Measurements from ENCODE around the gene MIDN. TPM values are rescaled to one million over a fixed set of nuclear protein-coding genes. Genes with fewer than 3 reads are reported as not detected.
"Not testable (repeated sequence)": the region's sequence is repeated elsewhere in the genome, so short reads cannot be mapped to it uniquely, and the experiment has no call there.

MIDN gene
- total RNA-seq, 1 experiment from 2014 or later: 7.2 TPM

DNA sequence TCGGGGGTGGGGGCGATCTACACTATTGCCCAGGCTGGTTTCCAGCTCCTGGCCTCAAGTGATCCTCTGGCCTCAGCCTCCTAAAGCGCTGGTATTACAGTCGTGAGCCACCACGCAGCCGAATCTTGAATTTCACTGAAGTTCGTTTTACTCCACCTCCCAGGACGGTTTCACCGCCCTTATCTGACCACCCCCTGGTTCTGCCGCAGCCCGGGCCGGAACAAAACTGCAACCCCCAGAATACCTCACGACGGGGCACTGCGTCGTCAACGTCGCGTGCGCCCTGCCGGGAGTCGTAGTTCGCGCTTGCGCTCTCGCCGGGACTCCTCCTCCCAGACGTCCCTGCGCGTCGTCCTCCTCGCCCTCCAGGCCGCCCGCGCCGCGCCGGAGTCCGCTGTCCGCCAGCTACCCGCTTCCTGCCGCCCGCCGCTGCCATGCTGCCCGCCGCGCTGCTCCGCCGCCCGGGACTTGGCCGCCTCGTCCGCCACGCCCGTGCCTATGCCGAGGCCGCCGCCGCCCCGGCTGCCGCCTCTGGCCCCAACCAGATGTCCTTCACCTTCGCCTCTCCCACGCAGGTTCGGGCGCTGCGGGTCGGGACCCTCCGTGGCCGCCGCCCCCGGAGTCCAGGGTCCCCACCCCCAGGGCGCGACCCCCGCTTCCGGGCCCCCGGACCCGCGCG lies 6.8 kb upstream of the MIDN start, which contains the start of gene ATP5F1D:
TSS of gene ATP5F1D (plus strand) at position 335 of the 679 bp plus-strand sequence. CDS start at position 435, 100 bp downstream.
- H3K36me3 ChIP-seq: peaks cover 25% of the 10 kb centered on the region
- peak within 1 kb of the TSS; percentile 90 for H3K4me3 ChIP-seq
- DNase-seq (ENCODE audit: low read depth in 1 of 2, low spot score in 2 of 2): peak; percentile 87 to 96
- peaks cover 66% of the 10 kb centered on the region for H3K4me1 ChIP-seq (replicated peaks)
- peak within 1 kb of the TSS; percentile 29; the same call in 1 of the 2 replicates for H3K27ac ChIP-seq
- peaks cover 5% of the 10 kb centered on the region for H3K27me3 ChIP-seq (replicated peaks)
- H3K9me3 ChIP-seq (replicated peaks): no peaks in the 10 kb centered on the region

DNA sequence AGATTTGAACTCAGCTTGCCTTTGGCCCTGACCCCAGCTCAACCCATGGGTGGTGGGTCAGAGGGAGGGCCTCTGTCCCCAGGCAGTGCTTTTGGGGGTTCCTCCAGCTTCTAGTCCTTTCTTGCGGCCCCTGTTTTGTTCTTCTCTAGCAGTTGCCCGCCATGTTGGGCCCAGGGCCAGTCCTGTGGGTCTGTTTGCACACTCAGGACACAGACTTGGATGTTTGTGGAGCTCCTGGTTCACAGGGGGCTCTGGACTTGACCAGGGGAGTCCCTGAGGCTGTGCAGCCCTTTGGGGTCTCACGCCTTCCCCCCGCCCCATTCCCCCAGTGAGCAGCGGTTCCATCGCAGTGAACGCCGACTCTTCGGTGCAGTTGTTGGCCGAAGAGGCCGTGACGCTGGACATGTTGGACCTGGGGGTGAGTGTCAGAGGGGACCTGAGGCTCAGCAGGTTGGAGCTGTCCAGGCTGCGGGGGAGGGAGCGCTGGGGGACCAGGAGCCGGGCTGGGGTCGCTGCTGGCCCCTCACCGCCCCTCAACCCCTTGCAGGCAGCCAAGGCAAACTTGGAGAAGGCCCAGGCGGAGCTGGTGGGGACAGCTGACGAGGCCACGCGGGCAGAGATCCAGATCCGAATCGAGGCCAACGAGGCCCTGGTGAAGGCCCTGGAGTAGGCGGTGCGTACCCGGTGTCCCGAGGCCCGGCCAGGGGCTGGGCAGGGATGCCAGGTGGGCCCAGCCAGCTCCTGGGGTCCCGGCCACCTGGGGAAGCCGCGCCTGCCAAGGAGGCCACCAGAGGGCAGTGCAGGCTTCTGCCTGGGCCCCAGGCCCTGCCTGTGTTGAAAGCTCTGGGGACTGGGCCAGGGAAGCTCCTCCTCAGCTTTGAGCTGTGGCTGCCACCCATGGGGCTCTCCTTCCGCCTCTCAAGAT lies 4.4 kb upstream of the MIDN start:
- peak; percentile 73 to 86 for DNase-seq (ENCODE audit: low read depth in 1 of 2, low spot score in 2 of 2)
- Histone ChIP-seq H3K9me3 (replicated peaks) (no peaks in the 10 kb centered on the region), H3K27ac (no peak overlapping the region)

GRCh38 chr19:1244693-1245451 lies 3.5 kb upstream of the MIDN start:
- peaks cover 64% of the 10 kb centered on the region for H3K4me1 ChIP-seq (replicated peaks)
- DNase-seq (ENCODE audit: low read depth in 1 of 2, low spot score in 2 of 2): no peak
- no peak overlapping the region for H3K27ac ChIP-seq
- no peaks in the 10 kb centered on the region; the same call in 1 of the 2 replicates for H3K9me3 ChIP-seq (replicated peaks)
- peaks cover 34% of the 10 kb centered on the region for H3K36me3 ChIP-seq
- no peak overlapping the region for H3K4me3 ChIP-seq
- H3K27me3 ChIP-seq (replicated peaks): no peaks in the 10 kb centered on the region

More for the DNA sequence above, 4.4 kb upstream of the MIDN start:
- H3K4me3 ChIP-seq: no peak overlapping the region
- no peaks in the 10 kb centered on the region for H3K27me3 ChIP-seq (replicated peaks)
- peaks cover 28% of the 10 kb centered on the region for H3K36me3 ChIP-seq
- H3K4me1 ChIP-seq (replicated peaks): peaks cover 67% of the 10 kb centered on the region

GRCh38 chr19:1245494-1246264 lies 2.7 kb upstream of the MIDN start:
- Histone ChIP-seq H3K9me3 (replicated peaks) (no peaks in the 10 kb centered on the region; the same call in 1 of the 2 replicates), H3K4me3 (no peak overlapping the region), H3K27ac (no peak overlapping the region), H3K4me1 (replicated peaks) (peaks cover 56% of the 10 kb centered on the region), H3K27me3 (replicated peaks) (no peaks in the 10 kb centered on the region), H3K36me3 (peaks cover 43% of the 10 kb centered on the region)
- DNase-seq (ENCODE audit: low read depth in 1 of 2, low spot score in 2 of 2): no peak

- not testable (repeated sequence) for H3K27me3 ChIP-seq (replicated peaks); H3K9me3 ChIP-seq (replicated peaks); DNase-seq (ENCODE audit: low read depth in 1 of 2, low spot score in 2 of 2); H3K27ac ChIP-seq; H3K4me3 ChIP-seq
- Histone ChIP-seq H3K4me1 (replicated peaks) (peaks cover 50% of the 10 kb centered on the region), H3K36me3 (peaks cover 50% of the 10 kb centered on the region)
Observed at GRCh38 chr19:1246265-1247087, 1.9 kb upstream of the MIDN start.

DNA sequence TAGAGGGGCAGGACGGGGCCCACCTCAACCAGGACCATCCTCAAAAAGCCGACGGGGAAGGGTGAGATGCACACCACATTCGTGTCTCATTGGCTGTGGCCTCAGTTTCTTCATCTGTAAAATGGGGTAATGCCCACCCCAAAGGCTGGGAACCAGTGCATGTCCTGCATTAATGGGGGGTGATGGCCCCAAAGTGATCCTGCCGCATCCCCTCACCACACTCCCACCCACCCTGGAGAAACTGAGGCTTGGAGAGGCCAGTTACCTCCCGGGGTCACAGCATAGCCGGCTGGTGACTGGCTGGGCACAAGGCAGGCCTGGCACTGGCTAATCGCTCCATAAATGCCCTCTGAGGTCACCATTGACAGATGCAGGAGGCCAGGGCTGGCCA lies 640 bp upstream of the MIDN start:
- no peak for DNase-seq (ENCODE audit: low read depth in 1 of 2, low spot score in 2 of 2)
- Histone ChIP-seq H3K27ac (peak overlapping the region; percentile 98), H3K4me1 (replicated peaks) (peaks cover 47% of the 10 kb centered on the region), H3K36me3 (peaks cover 51% of the 10 kb centered on the region), H3K27me3 (replicated peaks) (no peaks in the 10 kb centered on the region), H3K9me3 (replicated peaks) (no peaks in the 10 kb centered on the region; the same call in 1 of the 2 replicates), H3K4me3 (peak overlapping the region; percentile 89)

DNA sequence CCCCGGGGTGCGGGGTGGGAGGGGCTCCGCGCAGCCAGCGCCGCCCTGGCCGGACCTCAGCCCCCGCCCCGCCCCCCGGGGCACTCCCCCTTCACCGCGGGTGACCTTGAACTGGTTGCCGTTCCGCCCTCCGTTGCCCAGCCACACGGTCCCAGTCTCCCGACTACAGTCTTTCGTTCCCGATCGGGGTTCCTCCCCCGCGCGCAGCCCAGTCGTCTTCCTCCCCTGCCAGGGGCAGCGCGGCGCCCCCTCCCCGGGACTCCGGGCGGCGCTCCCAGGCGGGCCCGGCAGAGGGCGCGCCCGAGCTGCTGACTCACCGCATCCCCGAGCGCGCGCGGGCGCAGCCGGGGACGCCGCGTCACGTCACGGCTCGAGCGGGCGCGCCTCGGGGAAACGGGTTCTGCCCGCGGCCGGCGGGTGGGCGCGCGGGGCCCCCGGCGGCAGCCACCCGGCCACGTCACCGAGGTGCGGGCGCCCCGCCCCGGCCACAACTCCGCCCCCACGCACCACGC lies 459 bp downstream of the MIDN start:
- Histone ChIP-seq H3K27me3 (replicated peaks) (no peaks in the 10 kb centered on the region), H3K36me3 (peaks cover 49% of the 10 kb centered on the region), H3K27ac (peak overlapping the region; percentile 98), H3K4me1 (replicated peaks) (peaks cover 54% of the 10 kb centered on the region), H3K9me3 (replicated peaks) (no peaks in the 10 kb centered on the region; the same call in 1 of the 2 replicates), H3K4me3 (peak overlapping the region; percentile 89)
- DNase-seq (ENCODE audit: low read depth in 1 of 2, low spot score in 2 of 2): peak in 1 of 2 experiments; percentile 87

- DNase-seq (ENCODE audit: low read depth in 1 of 2, low spot score in 2 of 2): peak; percentile 95 to 96
- Histone ChIP-seq H3K9me3 (replicated peaks) (no peaks in the 10 kb centered on the region; the same call in 1 of the 2 replicates), H3K4me1 (replicated peaks) (peaks cover 54% of the 10 kb centered on the region), H3K36me3 (peaks cover 49% of the 10 kb centered on the region), H3K27ac (peak overlapping the region; percentile 98), H3K27me3 (replicated peaks) (no peaks in the 10 kb centered on the region), H3K4me3 (peak overlapping the region; percentile 89)
Observed at GRCh38 chr19:1249298-1249989, 1.1 kb downstream of the MIDN start.

DNA sequence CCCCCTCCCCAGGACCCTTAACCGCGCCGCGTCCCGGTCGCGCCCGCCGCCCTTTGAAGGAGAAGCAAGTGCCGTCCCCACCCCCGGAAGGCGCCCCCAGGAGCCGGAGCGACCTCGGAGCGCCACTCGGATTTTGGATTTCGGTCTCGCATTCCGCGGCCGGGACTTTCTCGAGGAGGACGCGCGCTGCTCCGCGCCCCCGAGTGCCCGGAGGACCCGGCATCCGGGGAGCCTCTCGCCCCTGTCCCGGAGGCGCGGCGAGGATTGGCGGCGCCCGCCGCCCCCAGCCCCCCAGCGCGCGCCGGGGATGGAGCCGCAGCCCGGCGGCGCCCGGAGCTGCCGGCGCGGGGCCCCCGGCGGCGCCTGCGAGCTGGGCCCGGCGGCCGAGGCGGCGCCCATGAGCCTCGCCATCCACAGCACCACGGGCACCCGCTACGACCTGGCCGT lies 1.6 kb downstream of the MIDN start:
- no peaks in the 10 kb centered on the region; the same call in 1 of the 2 replicates for H3K9me3 ChIP-seq (replicated peaks)
- peaks cover 49% of the 10 kb centered on the region for H3K36me3 ChIP-seq
- H3K27ac ChIP-seq: peak overlapping the region; percentile 94

GRCh38 chr19:1250437-1251260 lies 2.3 kb downstream of the MIDN start:
- Histone ChIP-seq H3K36me3 (peaks cover 55% of the 10 kb centered on the region), H3K4me1 (replicated peaks) (peaks cover 55% of the 10 kb centered on the region), H3K27me3 (replicated peaks) (no peaks in the 10 kb centered on the region), H3K9me3 (replicated peaks) (no peaks in the 10 kb centered on the region; the same call in 1 of the 2 replicates), H3K27ac (peak overlapping the region; percentile 94), H3K4me3 (peak overlapping the region; percentile 89)
- peak in 1 of 2 experiments; percentile 86 for DNase-seq (ENCODE audit: low read depth in 1 of 2, low spot score in 2 of 2)

More for the DNA sequence above, 1.6 kb downstream of the MIDN start:
- Histone ChIP-seq H3K4me1 (replicated peaks) (peaks cover 54% of the 10 kb centered on the region), H3K27me3 (replicated peaks) (no peaks in the 10 kb centered on the region), H3K4me3 (peak overlapping the region; percentile 89)
- no peak for DNase-seq (ENCODE audit: low read depth in 1 of 2, low spot score in 2 of 2)

All from SJSA1 (cell line).